Activated B cell treated with CpG ODN at 0.5 μM for 24 hours (primary cell): ENCODE results near the gene FOXL1. TPM values are rescaled to one million over a fixed set of nuclear protein-coding genes. Genes with fewer than 3 reads are reported as not detected.

Source experiments
- ATAC-seq: fragments of 200-7000 bp; cut with Tn5 transposase; one replicate; pipeline ENCODE4 v1.10.0; 2021; ENCODE audit warnings: low read depth, mild to moderate bottlenecking, moderate library complexity
- CTCF ChIA-PET: fragments of 350-600 bp; sonication (Branson Sonifier 250); formaldehyde crosslinking; loops from one replicate; lab custom pipeline; 2021; ENCODE audit warnings: antibody characterized with exemption; lab: Charles Lee
- POLR2A ChIA-PET: fragments of 350-600 bp; sonication (Branson Sonifier 250); formaldehyde crosslinking; loops from one replicate; lab custom pipeline; 2021; ENCODE audit warnings: antibody characterized with exemption; lab: Charles Lee
- DNase-seq: peaks from one replicate; pipeline ENCODE4 v3.0.0; 2022
- H3K27ac Mint-ChIP-seq: one replicate; pipeline ENCODE4 v1.8.0; 2020; ENCODE audit warnings: mixed read lengths
- H3K27me3 Mint-ChIP-seq: one replicate; pipeline ENCODE4 v1.8.0; 2021; ENCODE audit warnings: mixed read lengths
- H3K36me3 Mint-ChIP-seq: one replicate; pipeline ENCODE4 v1.8.0; 2021; ENCODE audit warnings: low read depth, mixed read lengths
- H3K4me1 Mint-ChIP-seq: one replicate; pipeline ENCODE4 v1.8.0; 2021; ENCODE audit warnings: mixed read lengths
- H3K4me3 Mint-ChIP-seq: one replicate; pipeline ENCODE4 v1.8.0; 2020; ENCODE audit warnings: mild to moderate bottlenecking, mixed read lengths
- H3K9me3 Mint-ChIP-seq: one replicate; pipeline ENCODE4 v1.8.0; 2020; ENCODE audit warnings: mixed read lengths
- CTCF ChIP-seq: fragments of 200-600 bp; IDR thresholded peaks from one replicate; pipeline ENCODE4 v1.8.0; 2022; ENCODE audit warnings: antibody characterized with exemption, mild to moderate bottlenecking
- intact Hi-C: fragments of 100-400 bp; cut with micrococcal nuclease; formaldehyde crosslinking; loops from one replicate; pipeline ENCODE4 v1.15.1; 2024
- total RNA-seq: library from RNA; stranded (reverse); gene quantifications from 2 replicates; pipeline ENCODE4 v1.2.3, GENCODE V29; 2022

FOXL1 gene
- total RNA-seq, 1 donor from 2014 or later, result not detected

- no peak for ATAC-seq
- Mint-ChIP-seq H3K36me3 (peaks cover 74% of the 10 kb centered on the region), H3K4me1 (no peaks in the 10 kb centered on the region), H3K4me3 (no peak overlapping the region), H3K27me3 (no peaks in the 10 kb centered on the region), H3K27ac (no peak overlapping the region), H3K9me3 (no peaks in the 10 kb centered on the region)
- no peak for TF ChIP-seq CTCF
- intact Hi-C loops, result no loop called here
- ChIA-PET CTCF (no interaction called here), POLR2A (no interaction called here)
- DNase-seq, result no peak
Observed at GRCh38 chr16:86536621-86537020, 41.7 kb upstream of the FOXL1 start.

GRCh38 chr16:86537486-86537885 lies 40.9 kb upstream of the FOXL1 start:
- ATAC-seq, result no peak
- H3K36me3 Mint-ChIP-seq, result peaks cover 78% of the 10 kb centered on the region
- TF ChIP-seq CTCF, result no peak
- intact Hi-C loops, result no loop called here
- H3K4me1 Mint-ChIP-seq, result no peaks in the 10 kb centered on the region
- ChIA-PET CTCF (no interaction called here), POLR2A (no interaction called here)
- no peak overlapping the region for H3K4me3 Mint-ChIP-seq
- no peaks in the 10 kb centered on the region for H3K9me3 Mint-ChIP-seq
- no peaks in the 10 kb centered on the region for H3K27me3 Mint-ChIP-seq
- no peak for DNase-seq
- no peak overlapping the region for H3K27ac Mint-ChIP-seq

GRCh38 chr16:86538196-86538780 lies 40.1 kb upstream of the FOXL1 start:
- POLR2A ChIA-PET, result no interaction called here
- Mint-ChIP-seq H3K27me3 (no peaks in the 10 kb centered on the region), H3K9me3 (no peaks in the 10 kb centered on the region), H3K36me3 (peaks cover 85% of the 10 kb centered on the region), H3K4me1 (no peaks in the 10 kb centered on the region), H3K4me3 (no peak overlapping the region), H3K27ac (no peak overlapping the region)
- CTCF ChIA-PET, result no interaction called here
- intact Hi-C loops, result no loop called here
- DNase-seq (no peak), ATAC-seq (no peak)
- no peak for TF ChIP-seq CTCF

- H3K27me3 Mint-ChIP-seq, result no peaks in the 10 kb centered on the region
- DNase-seq (no peak), ATAC-seq (no peak)
- peaks cover 91% of the 10 kb centered on the region for H3K36me3 Mint-ChIP-seq
- no peaks in the 10 kb centered on the region for H3K9me3 Mint-ChIP-seq
- intact Hi-C loops, result no loop called here
- no peak overlapping the region for H3K27ac Mint-ChIP-seq
- H3K4me1 Mint-ChIP-seq, result no peaks in the 10 kb centered on the region
- POLR2A ChIA-PET, result no interaction called here
- no peak for TF ChIP-seq CTCF
- CTCF ChIA-PET, result no interaction called here
- H3K4me3 Mint-ChIP-seq, result no peak overlapping the region
Observed at GRCh38 chr16:86540894-86541293, 37.5 kb upstream of the FOXL1 start.

- Mint-ChIP-seq H3K36me3 (peaks cover 91% of the 10 kb centered on the region), H3K4me1 (no peaks in the 10 kb centered on the region), H3K27me3 (no peaks in the 10 kb centered on the region), H3K9me3 (no peaks in the 10 kb centered on the region), H3K27ac (no peak overlapping the region), H3K4me3 (no peak overlapping the region)
- ATAC-seq (no peak), DNase-seq (no peak)
- POLR2A ChIA-PET, result no interaction called here
- TF ChIP-seq CTCF, result no peak
- CTCF ChIA-PET, result no interaction called here
- intact Hi-C loops, result no loop called here
Observed at GRCh38 chr16:86541560-86541959, 36.8 kb upstream of the FOXL1 start.
